Glutamatergic neuron (in vitro differentiated cells): ENCODE results near the gene IFNA10. TPM values are rescaled to one million over a fixed set of nuclear protein-coding genes. Genes with fewer than 3 reads are reported as not detected.
"Not testable (repeated sequence)": the region's sequence is repeated elsewhere in the genome, so short reads cannot be mapped to it uniquely, and the experiment has no call there.

Source experiments
- DNase-seq: peaks from one replicate; pipeline ENCODE4 v3.0.0; 2022
- H3K27ac Mint-ChIP-seq: one replicate; pipeline ENCODE4 v1.8.0; 2020; ENCODE audit warnings: mild to moderate bottlenecking, mixed read lengths, inconsistent platforms; ENCODE audit not compliant: unreplicated experiment
- H3K27me3 Mint-ChIP-seq: one replicate; pipeline ENCODE4 v1.8.0; 2020; ENCODE audit warnings: mild to moderate bottlenecking, moderate library complexity, mixed read lengths, inconsistent platforms; ENCODE audit not compliant: unreplicated experiment
- H3K36me3 Mint-ChIP-seq: one replicate; pipeline ENCODE4 v1.8.0; 2020; ENCODE audit warnings: mild to moderate bottlenecking, mixed read lengths, inconsistent platforms; ENCODE audit not compliant: unreplicated experiment
- H3K4me1 Mint-ChIP-seq: one replicate; pipeline ENCODE4 v1.8.0; 2020; ENCODE audit warnings: mild to moderate bottlenecking, low read depth, mixed read lengths, inconsistent platforms; ENCODE audit not compliant: unreplicated experiment
- H3K4me3 Mint-ChIP-seq: one replicate; pipeline ENCODE4 v1.8.0; 2020; ENCODE audit warnings: mild to moderate bottlenecking, mixed read lengths, inconsistent platforms; ENCODE audit not compliant: unreplicated experiment
- H3K9me3 Mint-ChIP-seq: one replicate; pipeline ENCODE4 v1.8.0; 2020; ENCODE audit warnings: mild to moderate bottlenecking, moderate library complexity, mixed read lengths, inconsistent platforms; ENCODE audit not compliant: unreplicated experiment
- total RNA-seq: library from RNA; stranded (reverse); fragmentation: NEBNext Ultra II Directional; extraction: Animal tissue kit (Norgen Biotek cat#: 25700); gene quantifications from one replicate; pipeline ENCODE4 v1.2.1, GENCODE V29; 2021; ENCODE audit not compliant: unreplicated experiment
- TF ChIP-seq, protein P1 (sequence below): fragments of 200-600 bp; sonication (generic); IDR thresholded peaks from one replicate; pipeline ENCODE4 v1.5.0; 2021; ENCODE audit not compliant: partially characterized antibody, unreplicated experiment

Gene IFNA10
- total RNA-seq, 1 donor from 2014 or later: not detected

DNA sequence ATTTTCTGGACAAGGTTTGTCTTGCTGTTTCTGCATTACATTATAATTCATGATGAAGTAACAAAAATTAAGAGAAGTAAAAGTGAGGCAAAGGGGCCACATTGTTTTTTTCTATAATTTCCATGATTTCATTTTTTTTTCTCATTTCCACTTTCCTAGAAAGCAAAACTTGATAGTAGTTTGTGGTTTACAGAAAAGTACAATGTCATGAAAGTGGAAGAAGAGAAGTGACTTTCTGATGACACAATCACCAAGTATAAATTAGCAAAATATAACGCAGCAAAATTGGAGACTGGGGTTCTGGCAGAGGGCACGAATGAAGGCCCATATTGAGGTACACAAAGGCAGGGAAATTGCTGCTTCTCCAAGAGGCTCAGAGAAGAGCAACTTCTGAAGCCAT, 37.9 kb upstream of the IFNA10 start:
- no peak overlapping the region for H3K4me3 Mint-ChIP-seq
- no peak for DNase-seq
- H3K27ac Mint-ChIP-seq: no peak overlapping the region
- TF ChIP-seq, protein P1, sequence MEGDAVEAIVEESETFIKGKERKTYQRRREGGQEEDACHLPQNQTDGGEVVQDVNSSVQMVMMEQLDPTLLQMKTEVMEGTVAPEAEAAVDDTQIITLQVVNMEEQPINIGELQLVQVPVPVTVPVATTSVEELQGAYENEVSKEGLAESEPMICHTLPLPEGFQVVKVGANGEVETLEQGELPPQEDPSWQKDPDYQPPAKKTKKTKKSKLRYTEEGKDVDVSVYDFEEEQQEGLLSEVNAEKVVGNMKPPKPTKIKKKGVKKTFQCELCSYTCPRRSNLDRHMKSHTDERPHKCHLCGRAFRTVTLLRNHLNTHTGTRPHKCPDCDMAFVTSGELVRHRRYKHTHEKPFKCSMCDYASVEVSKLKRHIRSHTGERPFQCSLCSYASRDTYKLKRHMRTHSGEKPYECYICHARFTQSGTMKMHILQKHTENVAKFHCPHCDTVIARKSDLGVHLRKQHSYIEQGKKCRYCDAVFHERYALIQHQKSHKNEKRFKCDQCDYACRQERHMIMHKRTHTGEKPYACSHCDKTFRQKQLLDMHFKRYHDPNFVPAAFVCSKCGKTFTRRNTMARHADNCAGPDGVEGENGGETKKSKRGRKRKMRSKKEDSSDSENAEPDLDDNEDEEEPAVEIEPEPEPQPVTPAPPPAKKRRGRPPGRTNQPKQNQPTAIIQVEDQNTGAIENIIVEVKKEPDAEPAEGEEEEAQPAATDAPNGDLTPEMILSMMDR: no peak
- H3K4me1 Mint-ChIP-seq: no peaks in the 10 kb centered on the region
- no peaks in the 10 kb centered on the region for H3K9me3 Mint-ChIP-seq
- no peaks in the 10 kb centered on the region for H3K27me3 Mint-ChIP-seq
- no peaks in the 10 kb centered on the region for H3K36me3 Mint-ChIP-seq

DNA sequence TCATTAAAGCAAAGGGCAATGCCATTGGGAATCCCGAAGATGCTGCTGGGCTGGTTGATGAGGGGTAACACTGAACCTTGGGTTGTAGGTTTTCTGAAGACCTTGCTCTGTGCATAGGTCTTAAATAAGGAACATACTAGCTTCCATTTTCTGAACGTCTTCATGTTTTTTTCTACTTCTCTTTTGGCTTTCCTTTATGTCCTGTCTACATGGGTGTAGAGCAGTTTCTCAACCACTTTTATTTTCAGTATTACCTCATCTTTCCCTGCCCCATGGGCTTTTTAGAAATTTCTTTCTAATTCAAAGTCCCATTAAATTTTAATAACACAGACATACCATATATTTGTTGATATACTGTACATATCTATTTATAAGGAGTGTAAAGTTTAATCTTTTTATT, 33.0 kb upstream of the IFNA10 start, which contains the start of gene IFNA14:
TSS of gene IFNA14 (minus strand) at position 95 of the 400 bp plus-strand sequence. CDS start at position 25, 70 bp downstream.
- H3K4me3 Mint-ChIP-seq: no peak within 1 kb of the TSS
- peaks cover 2% of the 10 kb centered on the region for H3K27me3 Mint-ChIP-seq

DNA sequence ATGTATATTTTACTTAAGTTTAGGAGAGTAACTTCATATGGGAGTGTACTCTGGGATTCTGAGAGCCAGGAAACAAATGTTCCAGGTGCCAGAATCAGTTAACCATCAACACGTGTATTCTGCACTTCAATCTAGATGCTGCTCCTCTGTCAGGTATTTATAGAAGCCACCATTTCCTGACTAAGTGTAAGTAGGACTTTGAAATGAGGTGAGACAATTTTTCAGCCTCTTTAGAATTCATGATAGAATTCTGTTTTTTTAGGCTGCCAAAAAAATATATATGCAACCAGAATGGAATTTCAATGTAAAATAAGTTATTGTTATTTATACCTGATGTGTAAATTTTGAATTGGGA, 29.4 kb upstream of the IFNA10 start:
- not testable (repeated sequence) for H3K4me3 Mint-ChIP-seq, H3K4me1 Mint-ChIP-seq, DNase-seq, H3K27ac Mint-ChIP-seq, H3K27me3 Mint-ChIP-seq, H3K36me3 Mint-ChIP-seq, H3K9me3 Mint-ChIP-seq

More for the DNA sequence above, 33.0 kb upstream of the IFNA10 start, which contains the start of gene IFNA14:
- DNase-seq: no peak
- TF ChIP-seq, protein P1: no peak
- H3K9me3 Mint-ChIP-seq: no peaks in the 10 kb centered on the region
- no peak within 1 kb of the TSS for H3K27ac Mint-ChIP-seq
- H3K4me1 Mint-ChIP-seq: no peaks in the 10 kb centered on the region
- no peaks in the 10 kb centered on the region for H3K36me3 Mint-ChIP-seq

DNA sequence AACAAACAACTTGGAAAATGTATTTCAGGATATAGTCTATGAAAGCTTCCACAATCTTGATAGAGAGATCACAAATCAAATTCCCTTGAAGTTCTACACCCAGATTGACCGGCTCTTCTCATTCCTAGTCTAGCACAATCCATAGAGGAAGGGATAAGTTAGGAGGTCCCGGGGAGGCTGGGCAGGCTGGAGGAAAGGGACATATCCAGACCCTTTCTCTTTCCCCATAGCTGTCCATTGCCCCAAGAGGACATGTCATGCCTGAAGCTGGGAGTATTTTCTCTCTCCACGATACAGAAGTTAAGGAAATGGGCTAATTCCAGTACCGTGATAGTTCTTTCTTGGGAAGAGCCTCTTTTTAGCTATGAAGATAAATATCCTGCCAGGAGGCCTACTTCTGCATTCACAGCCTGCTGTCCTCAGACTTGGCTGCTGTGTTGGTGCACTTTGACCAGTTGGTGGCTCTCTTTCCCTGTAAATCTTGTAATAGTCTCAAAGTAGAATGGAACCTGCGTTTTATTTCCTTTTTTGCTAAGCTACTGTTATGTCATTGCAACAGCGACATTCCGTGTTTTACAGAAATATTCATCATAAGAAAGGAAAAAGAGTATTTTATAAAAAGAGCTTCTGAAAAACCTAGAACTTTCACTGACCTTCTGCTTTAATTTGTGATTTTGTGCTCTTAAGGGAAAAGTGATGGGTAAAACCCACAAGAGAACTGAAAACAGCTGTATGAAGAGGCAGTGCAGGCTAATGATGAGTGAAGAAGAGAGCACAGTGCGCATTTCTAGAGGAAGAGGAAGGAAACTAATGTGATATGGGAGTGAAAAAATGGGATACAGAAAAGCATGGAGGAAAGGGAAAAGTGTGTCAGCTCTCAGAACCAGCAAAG, 28.8 kb upstream of the IFNA10 start:
- H3K4me3 Mint-ChIP-seq, H3K4me1 Mint-ChIP-seq, H3K27ac Mint-ChIP-seq, DNase-seq, H3K27me3 Mint-ChIP-seq, H3K36me3 Mint-ChIP-seq, H3K9me3 Mint-ChIP-seq: not testable (repeated sequence)

DNA sequence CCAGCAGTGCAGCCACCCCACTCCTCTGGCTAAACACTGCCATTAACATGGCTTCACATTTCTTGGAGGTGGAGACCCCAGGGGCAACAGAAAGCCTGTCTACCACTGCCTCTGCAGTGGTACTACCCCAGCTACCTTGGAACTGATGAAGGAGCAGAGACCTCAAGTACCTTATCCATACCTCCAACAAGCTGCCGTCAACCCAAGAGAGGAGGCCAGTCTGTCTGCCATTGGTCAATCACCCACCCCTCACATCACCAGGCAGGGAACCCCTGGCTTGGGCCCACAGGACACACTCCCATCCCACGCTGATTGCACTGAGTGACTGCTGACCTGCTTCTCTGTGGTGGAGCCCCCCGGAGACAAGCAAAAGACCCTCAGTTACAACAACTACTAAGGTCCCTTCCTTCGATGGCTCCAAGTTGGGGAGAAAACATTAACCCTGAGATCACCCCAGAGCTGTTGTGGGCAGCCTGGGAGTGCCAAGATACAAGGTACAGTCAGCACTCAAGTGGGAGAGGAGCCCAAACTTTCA, 27.3 kb upstream of the IFNA10 start:
- H3K27me3 Mint-ChIP-seq: peaks cover 2% of the 10 kb centered on the region
- H3K4me1 Mint-ChIP-seq: no peaks in the 10 kb centered on the region
- H3K36me3 Mint-ChIP-seq: no peaks in the 10 kb centered on the region
- no peaks in the 10 kb centered on the region for H3K9me3 Mint-ChIP-seq
- no peak for DNase-seq
- TF ChIP-seq, protein P1: no peak
- H3K27ac Mint-ChIP-seq: no peak overlapping the region
- H3K4me3 Mint-ChIP-seq: no peak overlapping the region

DNA sequence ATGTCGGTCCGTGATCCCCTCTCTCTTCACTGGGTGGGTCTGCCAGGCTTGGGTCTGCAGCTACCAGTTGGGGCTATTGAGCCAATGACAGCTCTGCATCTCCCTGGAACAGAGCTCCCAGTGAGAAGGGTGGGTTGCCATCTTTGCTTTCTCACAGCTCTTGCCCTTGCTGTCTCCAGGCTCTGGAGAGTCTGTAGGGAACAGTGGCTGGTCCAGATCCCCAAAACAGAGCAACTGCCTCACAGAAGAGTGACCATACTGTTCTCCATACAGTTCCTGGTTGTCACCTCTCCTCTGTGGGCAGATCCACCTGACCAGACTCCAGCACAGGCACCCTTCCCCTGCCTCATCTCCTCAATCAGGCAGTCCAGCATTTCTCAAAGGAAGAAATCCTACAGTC, 26.3 kb upstream of the IFNA10 start:
- Mint-ChIP-seq H3K9me3 (no peaks in the 10 kb centered on the region), H3K27me3 (peaks cover 2% of the 10 kb centered on the region), H3K4me1 (no peaks in the 10 kb centered on the region), H3K27ac (no peak overlapping the region), H3K4me3 (no peak overlapping the region), H3K36me3 (no peaks in the 10 kb centered on the region)
- TF ChIP-seq, protein P1: no peak
- DNase-seq: no peak
